HG03097 (cell line): ENCODE data around the gene MYO9A.

Experiments
- ATAC-seq: cut with Tn5 transposase; IDR thresholded peaks from one replicate; pipeline ENCODE4 v1.9.1; 2021; ENCODE audit not compliant: unreplicated experiment, low FRiP score

Gene MYO9A

GRCh38 chr15:71798641-71799040 is 319.3 kb downstream of the MYO9A start:
- ATAC-seq, result no peak

DNA sequence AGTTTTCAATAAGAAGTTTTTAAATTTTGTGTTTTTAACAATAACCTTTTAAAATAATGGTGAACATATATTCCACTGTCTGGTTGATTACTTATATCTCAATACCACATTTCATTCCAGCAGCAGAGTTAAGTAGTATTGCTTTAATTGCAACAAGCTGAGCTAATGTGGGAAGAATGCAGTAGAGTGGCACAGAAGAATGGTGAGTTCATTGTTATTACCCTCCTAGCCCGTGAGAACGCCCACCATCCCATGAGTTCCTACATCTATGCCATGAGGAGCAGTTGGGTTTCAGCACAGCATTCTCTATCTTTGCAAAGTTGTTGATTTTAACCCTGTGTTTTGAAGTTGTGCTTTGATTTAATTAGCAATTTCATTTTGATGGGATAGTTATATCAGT is 325.4 kb downstream of the MYO9A start:
- ATAC-seq, result no peak

DNA sequence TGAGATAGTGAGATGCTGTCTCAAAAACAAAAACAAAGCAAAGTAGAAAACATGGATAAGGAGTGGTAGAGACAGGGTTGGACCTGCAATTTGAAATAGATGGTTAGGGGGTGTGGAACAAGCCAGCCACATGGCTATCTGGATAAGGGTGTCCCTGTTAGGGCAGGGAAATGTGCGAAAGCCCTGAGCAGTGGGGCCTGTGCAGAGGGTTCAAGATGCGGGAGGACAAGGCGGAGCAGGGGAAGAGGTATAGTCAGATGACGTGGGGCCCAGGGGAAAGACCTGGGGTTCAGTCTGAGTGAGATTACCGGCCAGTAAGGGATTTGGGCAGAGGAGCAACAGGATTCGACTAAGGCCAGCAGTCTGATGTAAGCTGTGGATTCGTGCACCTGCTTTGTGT is 326.0 kb downstream of the MYO9A start:
- ATAC-seq, result no peak

- ATAC-seq, result no peak
Observed at GRCh38 chr15:71790081-71790480, 327.9 kb downstream of the MYO9A start.

DNA sequence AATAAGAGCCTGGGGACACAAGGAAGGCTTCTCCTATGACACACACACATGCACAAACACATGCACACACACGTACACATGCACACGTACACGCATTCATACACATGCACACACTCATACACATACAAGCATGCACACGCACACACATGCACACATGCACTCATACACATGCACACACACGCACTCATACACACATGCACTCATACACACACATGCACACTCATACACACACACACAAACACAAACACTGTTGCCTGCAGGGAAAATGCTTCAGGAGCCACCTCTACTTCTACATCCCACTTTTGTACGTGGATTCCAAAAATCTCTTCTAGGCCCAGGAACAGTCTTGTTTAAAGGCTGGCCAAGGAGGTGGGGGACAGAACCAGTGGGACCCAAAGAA is 328.3 kb downstream of the MYO9A start:
- ATAC-seq, result no peak

- ATAC-seq, result no peak
Observed at GRCh38 chr15:71788646-71789579, 329.0 kb downstream of the MYO9A start.

GRCh38 chr15:71786673-71787072 is 331.3 kb downstream of the MYO9A start:
- no peak for ATAC-seq

DNA sequence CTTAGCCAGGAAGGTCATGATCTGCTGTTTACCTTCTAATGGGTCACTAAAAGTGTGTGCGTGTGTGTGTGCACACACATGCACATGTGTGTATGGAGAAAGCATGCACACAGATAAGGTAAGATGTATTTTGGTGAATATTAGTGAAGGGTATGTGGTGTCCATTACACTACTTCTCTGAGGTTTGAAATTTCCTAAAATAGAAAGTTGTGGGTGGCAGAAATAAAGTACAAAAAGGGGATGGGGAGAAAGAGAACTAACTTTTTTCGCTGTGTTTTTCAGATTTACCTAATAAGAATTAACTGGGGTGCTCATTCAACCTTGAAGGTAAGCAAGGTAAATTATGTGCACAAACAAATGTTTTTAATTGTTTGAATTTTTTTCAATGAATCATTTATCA is 332.0 kb downstream of the MYO9A start:
- ATAC-seq, result no peak

- ATAC-seq, result no peak
Observed at GRCh38 chr15:71784719-71785118, 333.2 kb downstream of the MYO9A start.

GRCh38 chr15:71782422-71783165 is 335.4 kb downstream of the MYO9A start:
- no peak for ATAC-seq

DNA sequence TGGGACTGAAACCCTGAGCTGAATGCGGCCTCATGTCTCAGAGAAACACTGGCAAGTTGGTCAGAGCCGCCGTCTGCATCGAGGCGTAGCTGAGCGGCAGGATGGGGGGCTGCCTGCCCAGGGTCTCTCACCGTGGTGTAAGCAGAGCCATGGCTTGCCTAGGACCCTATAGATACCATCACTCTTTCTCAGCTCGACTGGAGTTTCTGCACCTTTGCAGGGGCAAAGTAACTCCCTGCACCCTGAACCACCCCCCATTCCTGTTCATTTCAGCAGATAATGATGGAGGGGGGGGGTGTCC is 336.0 kb downstream of the MYO9A start:
- no peak for ATAC-seq

- no peak for ATAC-seq
Observed at GRCh38 chr15:71781179-71781964, 336.6 kb downstream of the MYO9A start.

DNA sequence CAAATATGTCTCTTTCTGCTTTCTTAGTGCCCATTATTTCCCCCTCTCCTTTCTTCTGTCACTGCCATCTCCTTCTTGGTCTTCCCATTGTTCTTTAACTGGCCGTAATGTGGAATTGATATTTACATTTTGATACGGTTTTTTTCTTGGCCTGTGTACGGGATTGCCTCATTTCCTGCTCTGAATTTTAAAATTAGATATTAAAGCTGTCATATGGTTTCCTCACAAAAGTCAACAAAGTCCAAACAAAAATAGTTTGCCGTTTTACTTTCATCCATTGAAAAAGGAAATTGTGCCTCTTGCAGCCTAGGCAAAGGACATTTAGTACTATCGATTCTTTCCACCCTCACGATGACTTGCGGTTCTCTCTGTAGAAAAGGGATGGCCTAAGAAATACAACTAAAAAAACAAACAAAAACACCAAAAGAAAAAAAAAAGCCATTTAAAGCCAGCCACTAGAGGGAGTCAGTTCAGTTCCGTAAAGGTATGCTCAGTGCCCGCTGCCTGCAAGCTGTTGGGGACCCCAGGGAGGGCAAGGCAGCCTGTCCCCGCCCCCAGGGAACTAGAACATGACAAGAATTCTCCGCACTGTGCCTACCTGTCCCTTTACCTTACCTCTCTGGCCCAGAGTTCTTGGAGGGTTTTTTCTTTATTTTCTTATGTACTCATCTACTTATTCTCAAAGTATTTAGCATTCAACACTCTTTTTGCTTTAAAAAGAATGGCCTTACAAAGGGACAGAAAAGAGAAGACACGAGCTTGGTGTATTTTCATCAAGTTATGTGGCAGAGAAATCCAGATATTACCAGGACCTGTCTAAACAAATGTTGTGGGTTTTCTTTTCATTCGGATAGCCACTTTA is 337.6 kb downstream of the MYO9A start:
- no peak for ATAC-seq

- ATAC-seq, result no peak
Observed at GRCh38 chr15:71779073-71779797, 338.7 kb downstream of the MYO9A start.

DNA sequence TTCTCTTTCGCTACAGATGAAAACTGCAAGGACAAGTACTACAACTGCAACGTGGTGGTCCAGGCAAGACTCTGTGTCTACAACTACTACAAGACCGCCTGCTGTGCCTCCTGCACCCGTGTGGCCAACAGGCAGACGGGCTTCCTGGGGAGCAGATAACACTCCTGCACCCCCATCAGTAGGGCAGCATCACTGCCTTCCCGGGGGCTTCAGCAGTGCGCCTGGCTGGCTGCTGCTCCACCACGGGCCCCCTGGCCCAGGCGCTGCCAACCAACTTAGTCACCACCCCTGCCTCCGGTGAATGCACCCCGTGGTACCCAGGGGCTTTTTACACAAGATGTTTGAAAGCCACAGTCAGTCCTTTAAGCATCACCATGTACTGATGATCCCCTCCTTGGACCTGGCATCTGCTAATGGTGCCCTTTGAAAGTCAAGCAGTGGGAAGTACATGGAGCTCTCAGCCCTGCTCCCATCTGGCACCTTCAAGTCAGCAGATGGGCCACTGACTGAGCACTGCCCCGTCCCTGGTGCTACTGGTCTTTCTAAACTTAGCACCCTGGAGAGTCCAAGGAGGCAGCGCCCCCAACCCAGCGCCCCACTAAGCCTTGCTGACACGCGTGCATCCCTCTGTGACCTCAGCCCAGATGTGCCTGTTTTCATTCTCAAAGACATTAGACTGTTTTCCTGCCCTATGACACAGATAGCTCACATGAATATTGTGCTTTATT is 340.6 kb downstream of the MYO9A start:
- no peak for ATAC-seq

DNA sequence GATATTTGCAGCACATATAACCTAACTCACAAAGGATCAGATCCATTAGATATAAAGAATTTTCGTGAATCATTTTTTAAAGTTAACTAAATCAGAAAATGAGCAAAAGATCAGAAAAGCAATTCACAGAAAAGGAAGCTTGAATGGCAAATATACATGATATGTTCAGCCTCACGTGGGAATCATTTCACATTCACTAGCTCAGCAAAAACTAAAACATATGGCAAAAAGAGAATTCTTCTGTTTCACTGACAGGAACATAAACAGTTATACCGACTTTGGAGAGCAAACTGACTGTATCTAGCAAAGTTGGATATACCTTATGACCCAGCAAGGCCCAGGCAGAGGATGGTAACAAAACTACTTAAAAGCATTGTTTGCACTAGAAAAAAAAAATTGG is 341.6 kb downstream of the MYO9A start:
- no peak for ATAC-seq

- ATAC-seq, result no peak
Observed at GRCh38 chr15:71775856-71776255, 342.1 kb downstream of the MYO9A start.

- ATAC-seq, result no peak
Observed at GRCh38 chr15:71773206-71773859, 344.6 kb downstream of the MYO9A start.
